Activated CD8-positive, alpha-beta memory T cell treated with anti-CD3 and anti-CD28 coated beads, Interleukin-2, amount 50 U/mL, for 1 hour (primary cell): Measurements from ENCODE around the gene ADGRL3.
"Not testable (repeated sequence)": the region's sequence is repeated elsewhere in the genome, so short reads cannot be mapped to it uniquely, and the experiment has no call there.

Experiments
- DNase-seq: peaks from one replicate; pipeline ENCODE4 v3.0.0-alpha.2; 2020; ENCODE audit errors: extremely low read depth

ADGRL3 gene

GRCh38 chr4:61493470-61493869 is 293.3 kb downstream of the ADGRL3 start:
- no peak for DNase-seq

- DNase-seq: no peak
These were observed 300.8 kb downstream of the ADGRL3 start for GRCh38 chr4:61500883-61501282.

GRCh38 chr4:61501812-61502211 is 301.7 kb downstream of the ADGRL3 start:
- DNase-seq: no peak

- no peak for DNase-seq
These were observed 305.9 kb downstream of the ADGRL3 start for GRCh38 chr4:61505773-61506685.

GRCh38 chr4:61507091-61507490 is 307.0 kb downstream of the ADGRL3 start:
- DNase-seq: no peak

- DNase-seq: not testable (repeated sequence)
These were observed 309.7 kb downstream of the ADGRL3 start for GRCh38 chr4:61509721-61510241.

GRCh38 chr4:61511716-61512488 is 311.8 kb downstream of the ADGRL3 start:
- no peak for DNase-seq

GRCh38 chr4:61514991-61515390 is 314.9 kb downstream of the ADGRL3 start:
- no peak for DNase-seq

GRCh38 chr4:61517144-61517543 is 317.0 kb downstream of the ADGRL3 start:
- no peak for DNase-seq

GRCh38 chr4:61520166-61520565 is 320.0 kb downstream of the ADGRL3 start:
- no peak for DNase-seq

- DNase-seq: no peak
These were observed 320.6 kb downstream of the ADGRL3 start for GRCh38 chr4:61520681-61521160.

- DNase-seq: no peak
These were observed 321.3 kb downstream of the ADGRL3 start for GRCh38 chr4:61521451-61521850.

- DNase-seq: no peak
These were observed 322.2 kb downstream of the ADGRL3 start for GRCh38 chr4:61522312-61522711.

- no peak for DNase-seq
These were observed 327.8 kb downstream of the ADGRL3 start for GRCh38 chr4:61527888-61528287.

GRCh38 chr4:61528595-61528994 is 328.5 kb downstream of the ADGRL3 start:
- no peak for DNase-seq

GRCh38 chr4:61531188-61531587 is 331.1 kb downstream of the ADGRL3 start:
- no peak for DNase-seq

- no peak for DNase-seq
These were observed 332.3 kb downstream of the ADGRL3 start for GRCh38 chr4:61532336-61533000.

- DNase-seq: no peak
These were observed 333.0 kb downstream of the ADGRL3 start for GRCh38 chr4:61533140-61533539.

- no peak for DNase-seq
These were observed 340.8 kb downstream of the ADGRL3 start for GRCh38 chr4:61540944-61541343.

- DNase-seq: no peak
These were observed 341.3 kb downstream of the ADGRL3 start for GRCh38 chr4:61541459-61541858.

GRCh38 chr4:61543976-61544375 is 343.9 kb downstream of the ADGRL3 start:
- no peak for DNase-seq

GRCh38 chr4:61545902-61546480 is 345.9 kb downstream of the ADGRL3 start:
- no peak for DNase-seq
